T-cell (primary cell): Measurements from ENCODE around the gene TRUB2. TPM values are rescaled to one million over a fixed set of nuclear protein-coding genes. Genes with fewer than 3 reads are reported as not detected.
A peak's percentile ranks its signal among the peaks of the same experiment; 100 is the strongest.

Experiments
- ATAC-seq, 4 experiments: fragments of 200-7000 bp in 3 of 4; fragments of 150-1000 bp in 1 of 4; cut with Tn5 transposase; replicated peaks in 1 of 4; 1 replicate in 3 of 4; 2 replicates in 1 of 4; pipeline ENCODE4 v1.10.0; 2021; ENCODE audit warnings: moderate library complexity in 3 of 4, mild to moderate bottlenecking in 2 of 4, moderate number of reproducible peaks in 1 of 4
- CTCF ChIA-PET, 2 donors: fragments of 300-600 bp; sonication (Branson Sonifier 250); formaldehyde crosslinking; loops; one replicate each; lab custom pipeline; 2022; ENCODE audit warnings: antibody characterized with exemption in 2 of 2; lab: Charles Lee
- POLR2A ChIA-PET, 2 donors: fragments of 300-600 bp; sonication (Branson Sonifier 250); formaldehyde crosslinking; loops; one replicate each; lab custom pipeline; 2022; ENCODE audit warnings: antibody characterized with exemption in 2 of 2; lab: Charles Lee
- DNase-seq, 35 experiments: peaks; one replicate each; pipeline versions ENCODE4 v3.0.0 to v3.0.0-alpha.2; 2013 to 2023
- H3K27ac ChIP-seq: one replicate; pipeline ENCODE4 v1.5.1; 2013; ENCODE audit warnings: low read length
- H3K27me3 ChIP-seq, 2 experiments: replicated peaks in 1 of 2; 1 replicate in 1 of 2; 2 replicates in 1 of 2; pipeline versions ENCODE4 v1.6.1 to v1.7.0; 2013; ENCODE audit warnings: low read length in 1 of 2, mixed read lengths in 1 of 2; ENCODE audit not compliant: control insufficient read depth in 2 of 2, insufficient read depth in 2 of 2; ENCODE audit errors: extremely low read depth in 1 of 2
- H3K36me3 ChIP-seq, 2 donors: 1 replicate in 1 of 2; 2 replicates in 1 of 2; pipeline versions ENCODE4 v1.6.1 to v1.7.0; 2013; ENCODE audit warnings: low read length in 1 of 2; ENCODE audit not compliant: control insufficient read depth in 2 of 2, insufficient read depth in 1 of 2; ENCODE audit errors: extremely low read depth in 1 of 2
- H3K4me1 ChIP-seq, 2 experiments: 1 replicate in 1 of 2; 2 replicates in 1 of 2; pipeline versions ENCODE4 v1.6.1 to v1.7.0; 2013; ENCODE audit warnings: low read length in 2 of 2, mixed read lengths in 1 of 2; ENCODE audit not compliant: insufficient read depth in 2 of 2, control insufficient read depth in 1 of 2; ENCODE audit errors: extremely low read depth in 1 of 2
- H3K4me3 ChIP-seq, 2 donors: 1 replicate in 1 of 2; 2 replicates in 1 of 2; pipeline versions ENCODE4 v1.5.1 to v1.7.0; 2013; ENCODE audit warnings: mild to moderate bottlenecking in 2 of 2, low read length in 1 of 2, moderate library complexity in 1 of 2; ENCODE audit not compliant: control insufficient read depth in 1 of 2; ENCODE audit errors: extremely low read depth in 1 of 2
- H3K9me3 ChIP-seq: 2 replicates; pipeline ENCODE4 v1.7.0; 2013
- H3K27ac Mint-ChIP-seq, 2 donors: one replicate each; pipeline ENCODE4 v1.8.0; 2020 to 2021; ENCODE audit warnings: mild to moderate bottlenecking in 2 of 2, mixed read lengths in 2 of 2
- H3K27me3 Mint-ChIP-seq, 2 donors: one replicate each; pipeline ENCODE4 v1.8.0; 2021 to 2022; ENCODE audit warnings: mixed read lengths in 2 of 2
- H3K36me3 Mint-ChIP-seq: one replicate; pipeline ENCODE4 v1.8.0; 2021; ENCODE audit warnings: mixed read lengths
- H3K4me1 Mint-ChIP-seq, 3 donors: one replicate each; pipeline ENCODE4 v1.8.0; 2020 to 2022; ENCODE audit warnings: mixed read lengths in 3 of 3, mild to moderate bottlenecking in 1 of 3
- H3K4me3 Mint-ChIP-seq, 3 donors: one replicate each; pipeline ENCODE4 v1.8.0; 2020 to 2022; ENCODE audit warnings: mild to moderate bottlenecking in 3 of 3, mixed read lengths in 3 of 3, moderate library complexity in 3 of 3
- H3K9me3 Mint-ChIP-seq, 3 donors: one replicate each; pipeline ENCODE4 v1.8.0; 2020 to 2022; ENCODE audit warnings: mixed read lengths in 3 of 3
- WGBS: methylation state at CpG from one replicate; pipeline ENCODE4 v1.1.5; 2013; ENCODE audit warnings: missing lambda C conversion rate; ENCODE audit not compliant: insufficient coverage; 5-methylcytosine and 5-hydroxymethylcytosine counted together
- total RNA-seq, 35 experiments: library from RNA in 6 of 35; stranded (reverse) in 6 of 35; fragments of 120-200 nt in 1 of 35; gene quantifications; one replicate each; pipeline versions ENCODE4 v1.2.1 to v1.2.4 and lab custom pipeline; 2013 to 2026

Gene TRUB2
- total RNA-seq, 5 donors from 2014 or later (not counting 1 experiment from before 2014, with no cell fraction given): 12.4 to 22.9 (median 21.9) TPM

GRCh38 chr9:128323791-128324190 is 1.5 kb upstream of the TRUB2 start:
- ChIA-PET POLR2A (no interaction called here), CTCF (no interaction called here)
- H3K4me3 ChIP-seq: peak overlapping the region; percentile 77 to 80
- H3K9me3 ChIP-seq: no peaks in the 10 kb centered on the region
- Mint-ChIP-seq H3K4me3 (peak overlapping the region; percentile 90 to 97 (median 95)), H3K27me3 (no peaks in the 10 kb centered on the region), H3K9me3 (no peaks in the 10 kb centered on the region), H3K36me3 (peaks cover 20% of the 10 kb centered on the region), H3K27ac (peak overlapping the region; percentile 97 to 100), H3K4me1 (peaks cover 26 to 42% (median 37%) of the 10 kb centered on the region in 3 donors)
- H3K27me3 ChIP-seq: no peaks in the 10 kb centered on the region
- WGBS: 88% methylated on average over 1 of the region's 12 CpGs
- peaks cover 0 to 27% of the 10 kb centered on the region in 2 donors for H3K36me3 ChIP-seq
- no peak for DNase-seq
- ATAC-seq: no peak
- H3K4me1 ChIP-seq: peaks cover 8 to 37% of the 10 kb centered on the region in 2 experiments
- peak overlapping the region; percentile 83 for H3K27ac ChIP-seq

GRCh38 chr9:128323212-128323730 is 1.0 kb upstream of the TRUB2 start:
- Mint-ChIP-seq H3K27me3 (no peaks in the 10 kb centered on the region), H3K9me3 (no peaks in the 10 kb centered on the region), H3K27ac (peak overlapping the region; percentile 97 to 100), H3K4me1 (peaks cover 26 to 42% (median 37%) of the 10 kb centered on the region in 3 donors), H3K4me3 (peak overlapping the region; percentile 90 to 97 (median 95)), H3K36me3 (peaks cover 16% of the 10 kb centered on the region)
- H3K36me3 ChIP-seq: peaks cover 0 to 23% of the 10 kb centered on the region in 2 donors
- ChIA-PET POLR2A (no interaction called here), CTCF (no interaction called here)
- no peaks in the 10 kb centered on the region for H3K9me3 ChIP-seq
- H3K4me1 ChIP-seq: peaks cover 8 to 37% of the 10 kb centered on the region in 2 experiments
- ATAC-seq (no peak), DNase-seq (no peak)
- peak overlapping the region; percentile 77 to 80 for H3K4me3 ChIP-seq
- no peaks in the 10 kb centered on the region for H3K27me3 ChIP-seq
- WGBS: 0% methylated on average over 1 of the region's 16 CpGs
- H3K27ac ChIP-seq: peak overlapping the region; percentile 83

GRCh38 chr9:128321879-128322403 is 306 bp downstream of the TRUB2 start:
- peaks cover 0 to 30% of the 10 kb centered on the region in 2 donors for H3K36me3 ChIP-seq
- WGBS: 1% methylated on average over 21 of the region's 21 CpGs

GRCh38 chr9:128321343-128321742 is 904 bp downstream of the TRUB2 start:
- CTCF ChIA-PET: no interaction called here
- POLR2A ChIA-PET: interaction anchor here in 1 of 2 donors (0.5 kb wide), 1 partner anchor 21 kb away, joined by 5 read pairs; no protein-coding TSS in a partner anchor
- peaks cover 18% of the 10 kb centered on the region for H3K36me3 Mint-ChIP-seq
- H3K9me3 Mint-ChIP-seq: no peaks in the 10 kb centered on the region
- Histone ChIP-seq H3K27ac (no peak overlapping the region), H3K27me3 (no peaks in the 10 kb centered on the region), H3K4me3 (peak overlapping the region; percentile 77 to 80), H3K9me3 (no peaks in the 10 kb centered on the region), H3K4me1 (peaks cover 8 to 37% of the 10 kb centered on the region in 2 experiments), H3K36me3 (peaks cover 3 to 33% of the 10 kb centered on the region in 2 donors)
- no peaks in the 10 kb centered on the region for H3K27me3 Mint-ChIP-seq
- ATAC-seq: no peak
- peak overlapping the region in 1 of 2 donors; percentile 39 for H3K27ac Mint-ChIP-seq
- no peak for DNase-seq
- H3K4me1 Mint-ChIP-seq: peaks cover 26 to 42% (median 37%) of the 10 kb centered on the region in 3 donors
- WGBS: 83% methylated on average over 1 of the region's 7 CpGs
- peak overlapping the region; percentile 90 to 97 (median 95) for H3K4me3 Mint-ChIP-seq

More at GRCh38 chr9:128321879-128322403, 306 bp downstream of the TRUB2 start:
- Mint-ChIP-seq H3K27ac (peak overlapping the region; percentile 97 to 100), H3K9me3 (no peaks in the 10 kb centered on the region), H3K4me1 (peaks cover 26 to 42% (median 37%) of the 10 kb centered on the region in 3 donors), H3K36me3 (peaks cover 15% of the 10 kb centered on the region), H3K4me3 (peak overlapping the region; percentile 90 to 97 (median 95)), H3K27me3 (no peaks in the 10 kb centered on the region)
- ATAC-seq: no peak
- H3K9me3 ChIP-seq: no peaks in the 10 kb centered on the region
- CTCF ChIA-PET: no interaction called here
- POLR2A ChIA-PET: no interaction called here
- peaks cover 8 to 37% of the 10 kb centered on the region in 2 experiments for H3K4me1 ChIP-seq
- H3K4me3 ChIP-seq: peak overlapping the region; percentile 77 to 80
- no peak for DNase-seq
- no peaks in the 10 kb centered on the region for H3K27me3 ChIP-seq
- peak overlapping the region; percentile 83 for H3K27ac ChIP-seq

- Histone ChIP-seq H3K9me3 (no peaks in the 10 kb centered on the region), H3K4me1 (peaks cover 5 to 13% of the 10 kb centered on the region in 2 experiments), H3K36me3 (peaks cover 4 to 40% of the 10 kb centered on the region in 2 donors), H3K4me3 (no peak overlapping the region), H3K27ac (no peak overlapping the region), H3K27me3 (no peaks in the 10 kb centered on the region)
- H3K36me3 Mint-ChIP-seq: peaks cover 14% of the 10 kb centered on the region
- CTCF ChIA-PET: no interaction called here
- no peak for DNase-seq
- H3K27me3 Mint-ChIP-seq: no peaks in the 10 kb centered on the region
- H3K9me3 Mint-ChIP-seq: no peaks in the 10 kb centered on the region
- H3K27ac Mint-ChIP-seq: no peak overlapping the region
- H3K4me1 Mint-ChIP-seq: peaks cover 10 to 14% (median 10%) of the 10 kb centered on the region in 3 donors
- POLR2A ChIA-PET: interaction anchor here in 1 of 2 donors (0.7 kb wide), 1 partner anchor 94 kb away, joined by 7 read pairs; no protein-coding TSS in a partner anchor
- no peak for ATAC-seq
- 40% methylated on average over 1 of the region's 2 CpGs for WGBS
- no peak overlapping the region for H3K4me3 Mint-ChIP-seq
Observed at GRCh38 chr9:128317629-128318028, 4.6 kb downstream of the TRUB2 start.

- Histone ChIP-seq H3K27ac (no peak overlapping the region), H3K27me3 (no peaks in the 10 kb centered on the region), H3K36me3 (peaks cover 4 to 43% of the 10 kb centered on the region in 2 donors), H3K4me3 (no peak overlapping the region), H3K9me3 (no peaks in the 10 kb centered on the region), H3K4me1 (peaks cover 0 to 7% of the 10 kb centered on the region in 2 experiments)
- H3K27me3 Mint-ChIP-seq: no peaks in the 10 kb centered on the region
- H3K4me3 Mint-ChIP-seq: no peak overlapping the region
- CTCF ChIA-PET: no interaction called here
- DNase-seq: no peak
- H3K9me3 Mint-ChIP-seq: no peaks in the 10 kb centered on the region
- peaks cover 17% of the 10 kb centered on the region for H3K36me3 Mint-ChIP-seq
- no peak for ATAC-seq
- H3K27ac Mint-ChIP-seq: no peak overlapping the region
- WGBS: 76% methylated on average over 6 of the region's 9 CpGs
- POLR2A ChIA-PET: no interaction called here
- H3K4me1 Mint-ChIP-seq: peaks cover 0 to 3% (median under 1%) of the 10 kb centered on the region in 3 donors
Observed at GRCh38 chr9:128316421-128316820, 5.8 kb downstream of the TRUB2 start.
